ENCODE results near the gene RHOB. TPM values are rescaled to one million over a fixed set of nuclear protein-coding genes. Genes with fewer than 3 reads are reported as not detected.

The RHOB gene
- total RNA-seq, 1 experiment from 2014 or later: 28.1 TPM

GRCh38 chr2:20454036-20454981, 7.4 kb downstream of the RHOB start:
- TF ChIP-seq CTCF (IDR thresholded peaks at IDR 0.05; ENCODE audit: unreplicated experiment): no peak
- Mint-ChIP-seq H3K9me3 (ENCODE audit: unreplicated experiment) (no peaks in the 10 kb centered on the region), H3K36me3 (ENCODE audit: insufficient read depth, unreplicated experiment) (peaks cover 4% of the 10 kb centered on the region), H3K4me1 (ENCODE audit: insufficient read depth, unreplicated experiment) (no peaks in the 10 kb centered on the region), H3K4me3 (ENCODE audit: unreplicated experiment) (no peak overlapping the region), H3K27ac (ENCODE audit: low read depth, unreplicated experiment) (no peak overlapping the region), H3K27me3 (ENCODE audit: insufficient read depth, unreplicated experiment) (no peaks in the 10 kb centered on the region)
- intact Hi-C loops (cut with micrococcal nuclease): loop anchor here (5.0 kb wide), 1 partner anchor 43 kb away; no protein-coding TSS in a partner anchor
- no TSS peak for BruUV-seq (replicated peaks)
- ChIA-PET POLR2A (interaction anchor here (0.6 to 1.5 kb wide), 4 partner anchors 11 to 136 kb away, joined by 3 to 6 read pairs (median 4); no protein-coding TSS in a partner anchor), CTCF (interaction anchor here (0.7 to 1.3 kb wide), 3 partner anchors 12 to 182 kb away, joined by 3 to 4 read pairs (median 3); no protein-coding TSS in a partner anchor)
- DNase-seq (ENCODE audit: unreplicated experiment): no peak

DNA sequence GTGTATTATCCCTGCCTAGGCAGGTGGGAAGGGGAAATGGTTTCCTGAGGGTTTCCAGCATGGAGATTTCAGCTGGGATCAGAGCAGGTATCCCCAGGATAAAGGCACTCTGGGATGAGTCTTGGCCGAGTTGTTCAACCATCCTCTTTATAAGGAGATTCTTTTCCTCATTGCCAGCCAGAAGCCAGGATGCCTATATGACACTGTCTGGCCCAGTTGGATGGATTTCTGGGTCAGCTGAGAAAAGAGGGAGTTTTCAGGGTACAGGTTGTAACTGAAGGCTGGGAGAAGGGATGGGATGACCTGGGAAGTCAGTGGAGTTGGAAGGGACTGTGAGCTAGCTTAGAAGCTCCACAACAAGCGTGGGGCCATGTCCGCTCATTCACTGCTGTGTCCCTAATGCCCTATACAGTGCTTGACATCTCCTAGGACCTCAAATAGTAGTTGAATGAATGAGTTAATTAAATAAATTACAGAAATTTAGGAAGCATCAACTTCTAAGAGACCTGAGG, 8.3 kb downstream of the RHOB start:
- CTCF ChIA-PET: interaction anchor here (0.6 to 1.3 kb wide), 5 partner anchors 11 to 188 kb away, joined by 3 to 4 read pairs (median 4); no protein-coding TSS in a partner anchor
- no peaks in the 10 kb centered on the region for H3K27me3 Mint-ChIP-seq (ENCODE audit: insufficient read depth, unreplicated experiment)
- TF ChIP-seq CTCF (IDR thresholded peaks at IDR 0.05; ENCODE audit: unreplicated experiment): no peak
- H3K9me3 Mint-ChIP-seq (ENCODE audit: unreplicated experiment): no peaks in the 10 kb centered on the region
- no peaks in the 10 kb centered on the region for H3K4me1 Mint-ChIP-seq (ENCODE audit: insufficient read depth, unreplicated experiment)
- H3K4me3 Mint-ChIP-seq (ENCODE audit: unreplicated experiment): no peak overlapping the region
- H3K36me3 Mint-ChIP-seq (ENCODE audit: insufficient read depth, unreplicated experiment): peaks cover 4% of the 10 kb centered on the region
- H3K27ac Mint-ChIP-seq (ENCODE audit: low read depth, unreplicated experiment): no peak overlapping the region
- POLR2A ChIA-PET: interaction anchor here (0.6 to 1.5 kb wide), 4 partner anchors 11 to 248 kb away, joined by 3 to 6 read pairs (median 4); no protein-coding TSS in a partner anchor
- no TSS peak for BruUV-seq (replicated peaks)
- no peak for DNase-seq (ENCODE audit: unreplicated experiment)
- intact Hi-C loops (cut with micrococcal nuclease): no loop called here

DNA sequence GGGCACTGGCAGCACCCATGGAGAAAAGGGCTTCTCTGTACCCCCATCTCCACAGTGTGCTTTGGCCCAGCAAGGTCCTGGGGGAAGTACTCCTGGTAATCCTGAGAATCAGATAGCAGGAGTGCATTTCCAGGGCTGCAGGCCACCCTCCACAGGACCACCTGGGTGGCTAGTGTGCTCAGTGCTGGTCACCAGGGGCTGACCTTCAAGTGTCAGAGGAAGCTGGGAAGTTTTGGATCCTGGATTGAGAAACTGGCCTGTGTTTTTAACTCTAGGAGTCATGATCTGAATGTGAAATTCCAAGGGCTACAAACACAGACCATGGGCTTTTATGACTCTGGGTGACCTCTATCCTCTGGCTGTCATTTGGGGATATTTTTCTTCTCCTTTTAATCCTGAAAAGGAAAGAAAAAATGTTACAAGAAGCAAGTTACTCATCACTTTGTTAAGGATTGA, 9.3 kb downstream of the RHOB start:
- BruUV-seq (replicated peaks): no TSS peak
- Mint-ChIP-seq H3K36me3 (ENCODE audit: insufficient read depth, unreplicated experiment) (peaks cover 4% of the 10 kb centered on the region), H3K4me3 (ENCODE audit: unreplicated experiment) (no peak overlapping the region), H3K27ac (ENCODE audit: low read depth, unreplicated experiment) (no peak overlapping the region), H3K27me3 (ENCODE audit: insufficient read depth, unreplicated experiment) (no peaks in the 10 kb centered on the region), H3K9me3 (ENCODE audit: unreplicated experiment) (no peaks in the 10 kb centered on the region), H3K4me1 (ENCODE audit: insufficient read depth, unreplicated experiment) (no peaks in the 10 kb centered on the region)
- ChIA-PET POLR2A (no interaction called here), CTCF (interaction anchor here (1.1 to 1.2 kb wide), 2 partner anchors 180 to 185 kb away, joined by 3 to 4 read pairs; no protein-coding TSS in a partner anchor)
- DNase-seq (ENCODE audit: unreplicated experiment): no peak
- intact Hi-C loops (cut with micrococcal nuclease): no loop called here
- TF ChIP-seq CTCF (IDR thresholded peaks at IDR 0.05; ENCODE audit: unreplicated experiment): no peak

Measured in MCF 10A (cell line).